HG02571 (cell line): Measurements from ENCODE around the gene CACNA2D2.

Experiments used
- ATAC-seq: cut with Tn5 transposase; IDR thresholded peaks from one replicate; pipeline ENCODE4 v1.9.1; 2021; ENCODE audit warnings: mild to moderate bottlenecking, moderate library complexity; ENCODE audit not compliant: unreplicated experiment

The CACNA2D2 gene

GRCh38 chr3:50405249-50405648 is 98.2 kb downstream of the CACNA2D2 start:
- ATAC-seq, result no peak

GRCh38 chr3:50401978-50402595 is 101.3 kb downstream of the CACNA2D2 start:
- no peak for ATAC-seq

GRCh38 chr3:50396502-50396901 is 106.9 kb downstream of the CACNA2D2 start:
- ATAC-seq, result no peak

- ATAC-seq, result no peak
These were observed 108.2 kb downstream of the CACNA2D2 start for GRCh38 chr3:50395070-50395860.

- ATAC-seq, result no peak
These were observed 110.4 kb downstream of the CACNA2D2 start for GRCh38 chr3:50393061-50393460.

- no peak for ATAC-seq
These were observed 111.2 kb downstream of the CACNA2D2 start for GRCh38 chr3:50392101-50392715.

- no peak for ATAC-seq
These were observed 112.8 kb downstream of the CACNA2D2 start for GRCh38 chr3:50390508-50391224.

GRCh38 chr3:50389414-50389767 is 114.0 kb downstream of the CACNA2D2 start:
- ATAC-seq, result no peak

GRCh38 chr3:50388720-50389413 is 114.6 kb downstream of the CACNA2D2 start:
- no peak for ATAC-seq

- ATAC-seq, result no peak
These were observed 115.3 kb downstream of the CACNA2D2 start for GRCh38 chr3:50388016-50388719.

GRCh38 chr3:50385754-50386153 is 117.7 kb downstream of the CACNA2D2 start:
- no peak for ATAC-seq

GRCh38 chr3:50383750-50384149 is 119.7 kb downstream of the CACNA2D2 start:
- no peak for ATAC-seq

GRCh38 chr3:50382722-50383121 is 120.7 kb downstream of the CACNA2D2 start:
- ATAC-seq, result no peak

- ATAC-seq, result no peak
These were observed 122.1 kb downstream of the CACNA2D2 start for GRCh38 chr3:50381383-50381782.

GRCh38 chr3:50380405-50381085 is 122.9 kb downstream of the CACNA2D2 start:
- no peak for ATAC-seq

- no peak for ATAC-seq
These were observed 124.7 kb downstream of the CACNA2D2 start for GRCh38 chr3:50378757-50379156.

GRCh38 chr3:50378024-50378423 is 125.4 kb downstream of the CACNA2D2 start:
- no peak for ATAC-seq

GRCh38 chr3:50375258-50375931 is 128.0 kb downstream of the CACNA2D2 start:
- no peak for ATAC-seq
